Ishikawa (cell line): ENCODE results near the gene DCLRE1C.

ENCODE experiments used
- EP300 ChIP-seq: IDR thresholded peaks from 2 replicates; pipeline ENCODE4 v1.6.1; 2012; ENCODE audit warnings: borderline replicate concordance
- RAD21 ChIP-seq: IDR thresholded peaks from 2 replicates; pipeline ENCODE4 v1.6.1; 2012; ENCODE audit warnings: low read depth
- REST ChIP-seq: IDR thresholded peaks from 2 replicates; pipeline ENCODE4 v1.6.1; 2012; ENCODE audit warnings: low read depth, mild to moderate bottlenecking
- TAF1 ChIP-seq: IDR thresholded peaks from 2 replicates; pipeline ENCODE4 v1.6.1; 2012; ENCODE audit warnings: low read depth, mild to moderate bottlenecking
- USF1 ChIP-seq: IDR thresholded peaks from 2 replicates; pipeline ENCODE4 v1.6.1; 2012
- ZBTB7A ChIP-seq: IDR thresholded peaks from 2 replicates; pipeline ENCODE4 v1.6.1; 2012; ENCODE audit warnings: low read depth

GRCh38 chr10:14918964-14919363 lies 34.9 kb downstream of the DCLRE1C start:
- TF ChIP-seq EP300 (no peak), ZBTB7A (no peak), RAD21 (no peak), REST (no peak), TAF1 (no peak), USF1 (no peak)
